Kidney glomerular epithelial cell (primary cell): ENCODE data around the gene FAM209B.
A peak's percentile ranks its signal among the peaks of the same experiment; 100 is the strongest.
"Not testable (repeated sequence)": the region's sequence is repeated elsewhere in the genome, so short reads cannot be mapped to it uniquely, and the experiment has no call there.

ENCODE experiments used
- DNase-seq: peaks from one replicate; lab custom pipeline; 2025; lab: John Stamatoyannopoulos, UW

The FAM209B gene, protein sequence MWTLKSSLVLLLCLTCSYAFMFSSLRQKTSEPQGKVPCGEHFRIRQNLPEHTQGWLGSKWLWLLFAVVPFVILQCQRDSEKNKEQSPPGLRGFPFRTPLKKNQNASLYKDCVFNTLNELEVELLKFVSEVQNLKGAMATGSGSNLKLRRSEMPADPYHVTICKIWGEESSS

GRCh38 chr20:56532946-56533345 is at the start of gene FAM209B:
FAM209B (plus strand) TSS chr20:56533246; CDS start chr20:56533342, 96 bp downstream.
- not testable (repeated sequence) for DNase-seq

DNA sequence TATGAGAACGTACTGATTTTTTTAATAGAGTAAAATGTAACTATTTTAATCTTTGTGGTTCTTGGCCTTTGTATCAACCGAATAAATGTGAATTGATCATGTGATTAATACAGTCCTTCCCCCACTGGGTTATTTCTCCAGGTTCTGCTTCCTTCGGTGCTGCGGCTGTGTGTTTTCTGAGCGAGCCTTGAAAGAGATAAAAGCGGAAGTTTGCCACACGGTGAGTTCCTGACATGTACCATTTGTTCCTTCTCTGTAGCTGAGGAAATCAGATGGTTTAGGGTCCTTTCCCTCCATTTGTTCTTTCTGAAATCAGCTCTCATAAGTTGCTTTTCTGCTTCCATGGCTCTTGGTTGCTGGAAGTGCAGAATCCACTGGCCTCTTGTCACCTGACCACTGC is 49.1 kb upstream of the FAM209B start:
- no peak for DNase-seq

DNA sequence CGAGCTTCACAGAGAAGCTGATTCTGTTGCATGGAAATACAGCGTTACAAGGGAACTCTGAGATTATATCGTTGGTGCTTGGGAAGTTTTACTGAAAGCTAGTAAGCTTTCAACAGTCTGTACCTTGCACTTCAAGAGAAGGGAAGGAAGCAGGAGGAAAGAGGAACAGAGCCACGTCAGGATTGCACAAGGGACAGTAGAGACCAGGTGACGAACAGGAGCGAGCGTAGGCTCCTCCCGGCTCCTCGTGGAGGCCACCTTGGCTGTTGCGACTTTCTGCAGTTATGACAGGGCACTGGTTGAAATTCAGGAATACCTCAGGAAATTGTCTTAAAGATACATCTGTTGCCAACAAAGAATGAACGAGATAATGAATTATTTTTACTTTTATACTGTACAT is 45.8 kb upstream of the FAM209B start:
- DNase-seq: no peak

- DNase-seq: no peak
Observed at GRCh38 chr20:56488566-56488965, 44.5 kb upstream of the FAM209B start.

GRCh38 chr20:56501116-56501515 is 31.9 kb upstream of the FAM209B start:
- DNase-seq: no peak

GRCh38 chr20:56503916-56504315 is 29.1 kb upstream of the FAM209B start:
- no peak for DNase-seq

DNA sequence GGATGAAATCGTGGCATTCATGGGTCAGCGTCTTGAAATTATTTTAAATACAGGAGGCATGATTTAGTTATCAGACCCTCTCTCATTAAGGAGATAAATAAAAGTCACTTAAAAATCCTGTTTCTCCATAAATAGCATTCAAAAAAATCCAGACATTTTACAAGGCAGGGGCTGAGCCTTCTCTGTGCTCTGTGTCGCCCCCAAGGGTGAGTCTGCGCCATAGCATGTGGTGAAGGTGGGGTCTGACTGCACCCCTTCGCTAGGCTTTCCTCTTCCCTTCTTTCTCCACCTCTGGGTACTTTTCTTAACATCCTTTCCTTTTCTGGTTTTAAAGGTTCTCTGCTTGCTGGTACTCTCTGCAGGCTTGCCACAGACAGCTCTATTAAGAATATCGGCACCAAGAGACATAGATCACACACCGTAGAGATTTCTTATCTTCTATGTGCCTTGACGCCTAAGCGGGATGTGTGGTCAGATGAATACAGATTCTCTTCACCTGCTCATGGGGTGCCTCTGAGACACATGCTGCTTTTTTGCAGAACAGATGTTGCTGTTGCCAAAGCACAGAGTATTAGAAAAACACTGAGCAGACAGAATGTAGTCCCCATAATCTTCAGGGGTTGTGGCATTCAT is 28.6 kb upstream of the FAM209B start:
- DNase-seq: no peak

DNA sequence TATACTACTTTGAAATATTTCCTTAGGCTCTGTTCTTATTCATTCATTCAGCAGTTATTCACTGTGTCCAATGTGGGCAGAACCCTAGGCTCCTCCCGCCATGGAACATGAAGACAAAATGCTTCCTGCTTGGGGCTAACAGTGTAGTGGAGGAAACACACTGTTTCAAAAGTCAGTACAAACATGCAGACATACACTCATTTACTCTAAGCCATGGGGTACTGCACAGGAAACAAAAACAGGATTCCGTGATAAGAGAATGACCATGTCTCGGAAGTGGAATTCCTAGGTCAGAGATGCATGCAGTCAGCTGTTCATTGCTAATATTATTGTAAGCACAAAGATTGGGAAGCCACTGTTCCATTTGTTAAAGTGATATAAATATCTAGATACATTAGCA is 26.9 kb upstream of the FAM209B start:
- peak; percentile 56 for DNase-seq

DNA sequence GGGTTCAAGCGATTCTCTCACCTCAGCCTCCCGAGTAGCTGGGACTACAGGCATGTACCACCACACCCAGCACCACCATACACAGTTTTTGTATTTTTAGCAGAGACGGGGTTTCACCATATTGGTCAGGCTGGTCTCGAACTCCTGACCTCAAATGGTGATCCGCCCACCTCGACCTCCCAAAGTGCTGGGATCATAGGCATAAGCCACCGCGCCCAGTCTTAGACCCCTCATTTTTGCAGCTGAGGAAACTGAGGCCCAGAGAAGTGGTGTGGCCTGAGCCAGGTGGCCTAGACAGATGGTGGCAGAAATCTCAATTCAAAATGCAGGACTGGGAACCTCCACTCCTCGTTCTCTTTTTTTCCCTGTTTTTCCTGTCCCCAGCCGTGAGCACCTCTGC is 21.1 kb upstream of the FAM209B start:
- no peak for DNase-seq

DNA sequence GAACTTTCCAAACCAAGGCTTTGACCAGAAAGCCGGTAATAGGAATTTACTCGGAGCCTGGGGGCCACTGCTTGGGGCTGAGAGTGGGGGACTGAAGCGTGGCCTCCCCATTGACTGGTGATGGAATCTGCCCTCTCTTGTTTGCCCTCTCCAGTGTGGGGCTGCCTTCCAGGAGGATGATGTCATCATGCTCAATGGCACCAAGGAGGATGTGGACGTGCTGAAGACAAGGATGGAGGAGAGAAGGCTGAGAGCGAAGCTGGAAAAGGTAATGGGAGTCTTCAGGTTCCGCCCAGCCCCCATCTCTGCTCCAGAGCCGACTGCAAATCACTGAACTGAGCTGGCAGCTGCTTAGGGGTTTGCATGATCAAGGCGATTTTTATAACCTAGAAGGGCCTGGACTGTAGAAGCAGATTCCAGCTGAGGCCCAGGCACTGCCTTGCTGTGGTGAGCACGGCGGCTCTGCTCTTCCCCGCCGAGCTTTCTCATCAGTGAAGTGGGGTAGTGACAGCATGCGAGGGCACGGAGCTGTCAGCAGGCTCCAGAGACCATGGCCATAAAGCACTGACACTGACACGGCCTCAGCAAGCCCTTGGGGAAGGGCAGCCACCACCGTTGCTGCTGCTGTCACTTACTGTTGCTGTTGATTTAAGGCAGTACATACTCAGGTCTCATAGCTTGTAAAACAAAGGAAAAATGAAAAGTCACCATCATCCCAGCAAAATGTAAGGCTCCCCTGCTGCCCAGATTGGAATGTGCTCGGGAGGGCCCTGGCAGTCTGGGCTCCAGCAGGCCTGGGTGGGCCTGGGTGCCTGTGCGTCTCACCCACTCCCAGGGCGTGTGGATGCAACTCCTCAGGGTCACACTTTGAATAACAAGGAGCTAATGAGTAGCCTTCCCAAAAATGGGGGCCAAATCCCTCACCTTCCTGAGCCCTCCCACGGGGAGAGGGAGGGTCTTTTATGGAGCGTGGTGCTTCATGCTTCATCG is 19.6 kb upstream of the FAM209B start:
- peak; percentile 2 for DNase-seq

- DNase-seq: no peak
Observed at GRCh38 chr20:56516631-56517030, 16.4 kb upstream of the FAM209B start.

DNA sequence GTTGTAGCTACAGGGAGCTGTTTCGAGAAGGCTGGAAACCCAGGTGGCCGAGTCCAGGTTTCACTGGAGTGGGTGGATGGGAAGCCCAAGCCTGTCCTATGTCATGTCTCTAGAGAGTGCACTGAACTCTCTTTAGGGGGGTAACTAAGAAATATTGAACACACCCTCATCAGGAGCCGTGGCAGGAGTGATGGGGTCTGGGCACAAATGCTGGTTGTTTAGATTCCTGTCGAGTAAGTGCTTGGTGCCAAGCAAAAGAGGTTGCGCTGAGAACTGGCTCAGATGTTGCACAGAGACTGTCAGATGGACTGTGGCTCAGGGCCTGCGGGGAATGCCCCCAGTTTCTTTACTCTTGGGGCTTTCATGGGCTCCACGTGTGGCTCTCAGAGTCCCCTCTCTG is 15.8 kb upstream of the FAM209B start:
- no peak for DNase-seq

- DNase-seq: no peak
Observed at GRCh38 chr20:56517641-56518040, 15.4 kb upstream of the FAM209B start.

- DNase-seq: no peak
Observed at GRCh38 chr20:56518126-56518525, 14.9 kb upstream of the FAM209B start.

DNA sequence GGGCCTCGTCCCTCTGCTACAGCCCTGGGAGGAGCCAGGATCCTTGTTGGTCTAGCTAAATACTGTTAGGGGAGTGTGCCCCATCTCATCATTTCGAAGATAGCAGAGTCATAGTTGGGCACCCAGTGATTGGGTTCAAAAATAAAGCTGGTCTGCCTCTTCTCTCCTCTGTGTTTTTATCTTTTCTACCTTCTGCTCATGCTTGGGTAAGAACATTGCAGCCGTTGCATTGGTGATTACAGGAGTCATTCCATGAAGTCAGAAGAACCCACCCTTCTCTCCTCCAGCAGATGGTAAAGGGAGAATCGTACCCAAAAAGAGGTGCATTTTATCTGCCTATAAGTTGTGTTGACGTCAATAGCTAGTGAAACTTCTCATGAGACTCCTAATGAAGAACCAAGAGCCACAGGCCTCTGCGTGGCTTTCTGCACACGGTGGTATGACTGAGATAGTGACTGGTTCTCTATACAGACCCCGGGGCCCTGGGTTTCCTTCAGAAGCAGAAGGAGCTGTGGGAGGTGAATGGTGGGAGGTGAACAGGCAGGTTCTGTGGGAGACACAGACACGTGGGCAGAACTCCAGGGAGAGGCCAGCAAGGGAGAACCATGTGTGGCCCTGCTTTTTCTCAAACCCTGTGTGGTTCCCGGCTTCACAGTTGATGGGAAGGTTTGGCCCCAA is 14.2 kb upstream of the FAM209B start:
- no peak for DNase-seq

- DNase-seq: no peak
Observed at GRCh38 chr20:56519551-56519950, 13.5 kb upstream of the FAM209B start.

- no peak for DNase-seq
Observed at GRCh38 chr20:56520180-56520579, 12.9 kb upstream of the FAM209B start.

DNA sequence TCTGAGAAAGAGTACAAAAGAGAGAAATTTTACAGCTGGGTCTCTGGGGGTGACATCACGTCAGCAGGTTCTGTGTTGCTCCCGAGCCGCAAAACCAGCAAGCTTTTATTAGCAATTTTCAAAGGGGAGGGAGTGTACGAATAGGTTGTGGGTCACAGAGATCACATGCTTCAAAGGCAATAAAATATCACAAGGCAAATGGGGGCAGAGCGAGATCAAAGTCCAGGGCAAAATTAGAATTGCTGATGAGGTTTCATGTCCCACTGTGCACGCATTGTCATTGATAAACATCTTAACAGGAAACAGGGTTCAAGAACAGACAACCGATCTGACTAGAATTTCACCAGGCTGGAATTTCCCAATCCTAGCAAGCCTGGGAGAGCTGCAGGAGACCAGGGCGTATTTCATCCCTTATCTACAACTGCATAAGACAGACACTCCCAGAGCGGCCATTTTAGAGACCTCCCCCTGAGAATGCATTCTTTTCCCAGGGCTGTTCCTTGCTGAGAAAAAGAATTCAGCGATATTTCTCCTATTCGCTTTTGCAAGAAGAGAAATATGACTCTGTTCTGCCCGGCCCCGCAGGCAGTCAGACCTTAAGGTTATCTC is 12.2 kb upstream of the FAM209B start:
- DNase-seq: not testable (repeated sequence)

GRCh38 chr20:56522311-56522710 is 10.7 kb upstream of the FAM209B start:
- no peak for DNase-seq

- DNase-seq: not testable (repeated sequence)
Observed at GRCh38 chr20:56524444-56524843, 8.6 kb upstream of the FAM209B start, which contains the start of gene FAM209A. FAM209A (plus strand) TSS chr20:56524744; CDS start chr20:56524809, 65 bp downstream.

- no peak for DNase-seq
Observed at GRCh38 chr20:56527521-56527920, 5.5 kb upstream of the FAM209B start.

DNA sequence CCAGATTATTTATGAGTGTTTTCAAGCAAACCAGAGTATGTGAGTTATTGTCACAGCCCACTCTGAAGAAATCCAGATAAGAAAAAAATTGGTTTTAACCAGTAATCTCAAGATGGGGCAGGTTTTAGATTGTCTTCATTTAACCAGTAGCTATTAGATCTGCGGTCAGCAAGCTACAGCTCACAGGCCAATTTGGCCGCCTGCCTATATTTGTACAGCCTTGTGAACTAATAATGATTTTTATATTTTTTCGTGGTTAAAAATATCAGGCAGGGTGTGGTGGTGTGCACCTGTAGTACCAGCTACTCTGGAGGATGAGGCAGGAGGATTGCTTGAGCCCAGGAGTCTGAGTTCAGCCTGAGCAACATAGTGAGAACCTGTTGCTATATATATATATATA is 5.0 kb downstream of the FAM209B start:
- DNase-seq: no peak
